HEK293 (cell line): Measurements from ENCODE around the gene NUCB2.

Experiments
- CTCF ChIP-seq: fragments of 450-650 bp; formaldehyde crosslinking; IDR thresholded peaks from 2 replicates; pipeline ENCODE4 v1.5.1; 2016; ENCODE audit warnings: missing biosample characterization, missing genetic modification characterization
- GLIS1 ChIP-seq: fragments of 450-650 bp; formaldehyde crosslinking; IDR thresholded peaks from 2 replicates; pipeline ENCODE4 v1.5.1; 2016; ENCODE audit warnings: missing biosample characterization, missing genetic modification characterization
- OVOL3 ChIP-seq: fragments of 450-650 bp; formaldehyde crosslinking; IDR thresholded peaks from 2 replicates; pipeline ENCODE4 v1.5.1; 2016; ENCODE audit warnings: missing biosample characterization, missing genetic modification characterization
- PATZ1 ChIP-seq: fragments of 450-650 bp; formaldehyde crosslinking; IDR thresholded peaks from 2 replicates; pipeline ENCODE4 v1.5.1; 2016; ENCODE audit warnings: missing biosample characterization, missing genetic modification characterization
- YY1 ChIP-seq: fragments of 450-650 bp; formaldehyde crosslinking; IDR thresholded peaks from 2 replicates; pipeline ENCODE4 v1.5.1; 2018; ENCODE audit warnings: missing biosample characterization, missing genetic modification characterization
- ZBTB1 ChIP-seq: fragments of 450-650 bp; formaldehyde crosslinking; IDR thresholded peaks from 2 replicates; pipeline ENCODE4 v1.5.1; 2016; ENCODE audit warnings: missing biosample characterization, missing genetic modification characterization
- ZFP41 ChIP-seq: fragments of 450-650 bp; formaldehyde crosslinking; IDR thresholded peaks from 2 replicates; pipeline ENCODE4 v1.5.1; 2016; ENCODE audit warnings: missing biosample characterization, missing genetic modification characterization, borderline replicate concordance
- ZNF449 ChIP-seq: fragments of 450-650 bp; formaldehyde crosslinking; IDR thresholded peaks from 2 replicates; pipeline ENCODE4 v1.5.1; 2017; ENCODE audit warnings: missing biosample characterization, mild to moderate bottlenecking, missing genetic modification characterization, moderate library complexity
- ZNF530 ChIP-seq: fragments of 450-650 bp; formaldehyde crosslinking; IDR thresholded peaks from 2 replicates; pipeline ENCODE4 v1.5.1; 2016; ENCODE audit warnings: low read depth, missing biosample characterization, missing genetic modification characterization
- ZNF645 ChIP-seq: fragments of 450-650 bp; formaldehyde crosslinking; IDR thresholded peaks from 2 replicates; pipeline ENCODE4; 2016; ENCODE audit warnings: missing biosample characterization, missing genetic modification characterization
- ZNF660 ChIP-seq: fragments of 450-650 bp; IDR thresholded peaks from 2 replicates; pipeline ENCODE4 v1.5.1; 2018; ENCODE audit warnings: missing biosample characterization, mild to moderate bottlenecking, missing genetic modification characterization
- ZNF747 ChIP-seq: fragments of 450-650 bp; formaldehyde crosslinking; IDR thresholded peaks from 2 replicates; pipeline ENCODE4 v1.5.1; 2016; ENCODE audit warnings: missing biosample characterization, missing genetic modification characterization
- ZNF76 ChIP-seq: fragments of 450-650 bp; formaldehyde crosslinking; IDR thresholded peaks from 2 replicates; pipeline ENCODE4; 2016; ENCODE audit warnings: low read depth, missing biosample characterization, missing genetic modification characterization, borderline replicate concordance

- TF ChIP-seq CTCF (tag by site-specific recombination), result no peak
- no peak for TF ChIP-seq ZFP41 (tag by site-specific recombination)
- TF ChIP-seq GLIS1 (tag by site-specific recombination), result no peak
- TF ChIP-seq YY1 (tag by site-specific recombination), result no peak
- TF ChIP-seq ZNF660 (tag by site-specific recombination), result no peak
- TF ChIP-seq ZNF76 (tag by site-specific recombination), result no peak
- no peak for TF ChIP-seq PATZ1
- no peak for TF ChIP-seq ZNF449 (tag by site-specific recombination)
- TF ChIP-seq OVOL3 (tag by site-specific recombination), result no peak
- TF ChIP-seq ZNF645 (tag by site-specific recombination), result no peak
- TF ChIP-seq ZBTB1, result no peak
- no peak for TF ChIP-seq ZNF530 (tag by site-specific recombination)
- TF ChIP-seq ZNF747 (tag by site-specific recombination), result no peak
Observed at GRCh38 chr11:17256512-17256911, 20.0 kb upstream of the NUCB2 start.
